HG03060 (cell line): ENCODE data around the gene PUS7.
"Not testable (repeated sequence)": the region's sequence is repeated elsewhere in the genome, so short reads cannot be mapped to it uniquely, and the experiment has no call there.

Experiments
- ATAC-seq: cut with Tn5 transposase; IDR thresholded peaks from one replicate; pipeline ENCODE4 v1.9.1; 2021; ENCODE audit warnings: low read depth, moderate number of reproducible peaks; ENCODE audit not compliant: unreplicated experiment

The PUS7 gene

GRCh38 chr7:105521717-105522463 is at the start of gene PUS7:
TSS of gene PUS7 (minus strand) at chr7:105522271. CDS start at chr7:105508512, 13,759 bp downstream.
- peak; percentile 58 for ATAC-seq

GRCh38 chr7:105567821-105568220 is 45.8 kb upstream of the PUS7 start:
- ATAC-seq = no peak

GRCh38 chr7:105567024-105567423 is 45.0 kb upstream of the PUS7 start:
- no peak for ATAC-seq

GRCh38 chr7:105565190-105565589 is 43.1 kb upstream of the PUS7 start:
- no peak for ATAC-seq

GRCh38 chr7:105559926-105560325 is 37.9 kb upstream of the PUS7 start:
- ATAC-seq = no peak

- no peak for ATAC-seq
Observed at GRCh38 chr7:105538339-105538738, 16.3 kb upstream of the PUS7 start.

- no peak for ATAC-seq
Observed at GRCh38 chr7:105532709-105533460, 10.8 kb upstream of the PUS7 start.

GRCh38 chr7:105531792-105532671 is 10.0 kb upstream of the PUS7 start, which contains the start of gene RINT1:
TSS of gene RINT1 (plus strand) at chr7:105532201. CDS start at chr7:105532316, 115 bp downstream.
- ATAC-seq = peak; percentile 96

- ATAC-seq = no peak
Observed at GRCh38 chr7:105530546-105530945, 8.5 kb upstream of the PUS7 start.

- no peak for ATAC-seq
Observed at GRCh38 chr7:105530126-105530525, 8.1 kb upstream of the PUS7 start.

GRCh38 chr7:105527737-105528136 is 5.7 kb upstream of the PUS7 start:
- ATAC-seq = not testable (repeated sequence)

- no peak for ATAC-seq
Observed at GRCh38 chr7:105524840-105525239, 2.8 kb upstream of the PUS7 start.

- ATAC-seq = not testable (repeated sequence)
Observed at GRCh38 chr7:105524423-105524822, 2.4 kb upstream of the PUS7 start.

GRCh38 chr7:105521027-105521716 is 899 bp downstream of the PUS7 start:
- peak; percentile 18 for ATAC-seq

GRCh38 chr7:105520620-105521019 is 1.5 kb downstream of the PUS7 start:
- ATAC-seq = not testable (repeated sequence)

GRCh38 chr7:105519353-105519752 is 2.7 kb downstream of the PUS7 start:
- no peak for ATAC-seq

GRCh38 chr7:105515610-105516009 is 6.5 kb downstream of the PUS7 start:
- ATAC-seq = not testable (repeated sequence)

GRCh38 chr7:105512926-105513526 is 9.0 kb downstream of the PUS7 start:
- ATAC-seq = no peak

- ATAC-seq = no peak
Observed at GRCh38 chr7:105512415-105512814, 9.7 kb downstream of the PUS7 start.

GRCh38 chr7:105502173-105502572 is 19.9 kb downstream of the PUS7 start:
- no peak for ATAC-seq
